Measurements from ENCODE around the gene RPS8. TPM values are rescaled to one million over a fixed set of nuclear protein-coding genes. Genes with fewer than 3 reads are reported as not detected.

Gene RPS8
- total and polyA plus RNA-seq, 2 experiments from 2014 or later, result 503 to 2,179 TPM

- Histone ChIP-seq H3K79me2 (peaks cover 10% of the 10 kb centered on the region), H4K20me1 (ENCODE audit: insufficient read depth, poor library complexity, severe bottlenecking) (no peaks in the 10 kb centered on the region), H3K4me3 (no peak overlapping the region), H3K36me3 (replicated peaks; ENCODE audit: insufficient read depth, low read depth) (no peaks in the 10 kb centered on the region), H2AFZ (peak overlapping the region; percentile 24), H3K27ac (peak overlapping the region; percentile 94), H3K9me3 (ENCODE audit: low read depth) (no peaks in the 10 kb centered on the region), H3K9me2 (replicated peaks; ENCODE audit: insufficient read depth) (no peaks in the 10 kb centered on the region), H3K4me2 (peak overlapping the region; percentile 94), H3K4me1 (ENCODE audit: insufficient read depth) (no peaks in the 10 kb centered on the region), H3K27me3 (no peaks in the 10 kb centered on the region)
- no peak for DNase-seq (ENCODE audit: low spot score)
- TF ChIP-seq CTCF (IDR thresholded peaks at IDR 0.05; ENCODE audit: poor library complexity), result no peak
- TF ChIP-seq EZH2 (IDR thresholded peaks at IDR 0.05; ENCODE audit: borderline replicate concordance), result no peak
- no peak for TF ChIP-seq EZH2phosphoT487 (IDR thresholded peaks at IDR 0.05; ENCODE audit: low read depth, severe bottlenecking, unreplicated experiment)
- WGBS (ENCODE audit: low lambda C conversion rate, missing lambda C conversion rate), result 89% methylated on average over 10 of the region's 10 CpGs
Observed at GRCh38 chr1:44798481-44799365, 23.4 kb downstream of the RPS8 start.

GRCh38 chr1:44799770-44800584 is 24.6 kb downstream of the RPS8 start, which contains the start of gene PLK3:
Gene PLK3 (plus strand): TSS chr1:44800377. CDS start chr1:44800464, 87 bp downstream.
- Histone ChIP-seq H3K27ac (peak within 1 kb of the TSS; percentile 94), H2AFZ (peak within 1 kb of the TSS; percentile 45)

More at GRCh38 chr1:44799770-44800584, 24.6 kb downstream of the RPS8 start, which contains the start of gene PLK3:
- H3K27me3 ChIP-seq, result no peaks in the 10 kb centered on the region
- peaks cover 10% of the 10 kb centered on the region for H3K79me2 ChIP-seq
- peak within 1 kb of the TSS; percentile 75 for H3K4me3 ChIP-seq
- under 1% methylated on average over 54 of the region's 79 CpGs for WGBS (ENCODE audit: low lambda C conversion rate, missing lambda C conversion rate)
- no peaks in the 10 kb centered on the region for H3K9me2 ChIP-seq (replicated peaks; ENCODE audit: insufficient read depth)
- H3K4me1 ChIP-seq (ENCODE audit: insufficient read depth), result no peaks in the 10 kb centered on the region
- no peaks in the 10 kb centered on the region for H4K20me1 ChIP-seq (ENCODE audit: insufficient read depth, poor library complexity, severe bottlenecking)
- TF ChIP-seq EZH2 (IDR thresholded peaks at IDR 0.05; ENCODE audit: borderline replicate concordance), result no peak
- peak; percentile 89 for TF ChIP-seq CTCF (IDR thresholded peaks at IDR 0.05; ENCODE audit: poor library complexity)
- H3K9me3 ChIP-seq (ENCODE audit: low read depth), result no peaks in the 10 kb centered on the region
- peak within 1 kb of the TSS; percentile 94 for H3K4me2 ChIP-seq
- H3K36me3 ChIP-seq (replicated peaks; ENCODE audit: insufficient read depth, low read depth), result no peaks in the 10 kb centered on the region
- peak; percentile 99 for DNase-seq (ENCODE audit: low spot score)
